Gastrocnemius medialis (tissue), 4 donors: Measurements from ENCODE around the gene RNASE13.

Experiments used
- POLR2A ChIP-seq, 2 donors: fragments of 450-650 bp; IDR thresholded peaks; one replicate each; pipeline ENCODE4 v1.6.1; 2017; ENCODE audit warnings: antibody characterized with exemption in 2 of 2, mild to moderate bottlenecking in 2 of 2, moderate library complexity in 2 of 2
- TF ChIP-seq, protein P1 (sequence below), 5 experiments: fragments of 450-650 bp in 3 of 5; fragments of 200-600 bp in 2 of 5; sonication (generic) in 2 of 5; IDR thresholded peaks in 4 of 5; conservative IDR thresholded peaks in 1 of 5; 1 replicate in 4 of 5; 2 replicates in 1 of 5; pipeline ENCODE4 v1.5.1; 2016 to 2019; ENCODE audit warnings: antibody characterized with exemption in 5 of 5, mild to moderate bottlenecking in 3 of 5, moderate library complexity in 3 of 5

DNA sequence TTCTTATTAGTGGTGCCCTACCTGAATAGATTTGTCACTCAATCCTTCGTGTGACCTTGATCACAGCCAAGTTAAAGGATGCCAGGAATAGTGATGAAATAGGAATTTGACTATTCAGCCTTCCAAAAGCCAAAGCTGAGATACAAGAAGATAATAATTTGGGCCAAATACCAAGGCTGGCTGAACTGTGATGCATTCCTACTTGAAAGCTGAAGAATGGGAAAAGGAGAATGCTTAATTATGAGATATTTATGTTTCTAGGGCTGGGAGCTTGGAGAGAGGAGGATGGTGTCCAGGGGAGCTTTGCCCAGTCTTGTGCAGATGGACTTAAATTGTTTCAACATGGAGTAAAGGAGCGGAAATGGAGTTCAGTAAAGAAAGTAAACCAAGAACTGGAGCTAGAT is 12.8 kb upstream of the RNASE13 start:
- TF ChIP-seq, protein P1, sequence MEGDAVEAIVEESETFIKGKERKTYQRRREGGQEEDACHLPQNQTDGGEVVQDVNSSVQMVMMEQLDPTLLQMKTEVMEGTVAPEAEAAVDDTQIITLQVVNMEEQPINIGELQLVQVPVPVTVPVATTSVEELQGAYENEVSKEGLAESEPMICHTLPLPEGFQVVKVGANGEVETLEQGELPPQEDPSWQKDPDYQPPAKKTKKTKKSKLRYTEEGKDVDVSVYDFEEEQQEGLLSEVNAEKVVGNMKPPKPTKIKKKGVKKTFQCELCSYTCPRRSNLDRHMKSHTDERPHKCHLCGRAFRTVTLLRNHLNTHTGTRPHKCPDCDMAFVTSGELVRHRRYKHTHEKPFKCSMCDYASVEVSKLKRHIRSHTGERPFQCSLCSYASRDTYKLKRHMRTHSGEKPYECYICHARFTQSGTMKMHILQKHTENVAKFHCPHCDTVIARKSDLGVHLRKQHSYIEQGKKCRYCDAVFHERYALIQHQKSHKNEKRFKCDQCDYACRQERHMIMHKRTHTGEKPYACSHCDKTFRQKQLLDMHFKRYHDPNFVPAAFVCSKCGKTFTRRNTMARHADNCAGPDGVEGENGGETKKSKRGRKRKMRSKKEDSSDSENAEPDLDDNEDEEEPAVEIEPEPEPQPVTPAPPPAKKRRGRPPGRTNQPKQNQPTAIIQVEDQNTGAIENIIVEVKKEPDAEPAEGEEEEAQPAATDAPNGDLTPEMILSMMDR (IDR thresholded peaks at IDR 0.05 in 4 of 5, conservative IDR thresholded peaks at IDR 0.05 in 1 of 5), result no peak
- TF ChIP-seq POLR2A (IDR thresholded peaks at IDR 0.05), result no peak
